Measurements from ENCODE around the gene IL32.
"Not testable (repeated sequence)": the region's sequence is repeated elsewhere in the genome, so short reads cannot be mapped to it uniquely, and the experiment has no call there.

The IL32 gene

GRCh38 chr16:3051494-3051893, 13.9 kb upstream of the IL32 start:
- Histone ChIP-seq H3K4me3 (ENCODE audit: low read depth, low read length, poor library complexity, severe bottlenecking) (no peak overlapping the region), H3K36me3 (ENCODE audit: insufficient read depth, low read length) (no peaks in the 10 kb centered on the region), H3K9me3 (ENCODE audit: low read length) (no peaks in the 10 kb centered on the region), H2AFZ (ENCODE audit: low read length) (no peak overlapping the region), H3K4me1 (ENCODE audit: insufficient read depth, low read length, severe bottlenecking) (peaks cover 10% of the 10 kb centered on the region), H3K27me3 (ENCODE audit: insufficient read depth, low read length) (no peaks in the 10 kb centered on the region), H3K79me2 (ENCODE audit: insufficient read depth, low read length) (no peaks in the 10 kb centered on the region), H3K9ac (ENCODE audit: low read length) (no peak overlapping the region), H3F3A (ENCODE audit: insufficient read depth, low read length) (no peaks in the 10 kb centered on the region), H3K9me2 (ENCODE audit: low read depth, low read length) (no peaks in the 10 kb centered on the region), H4K20me1 (ENCODE audit: insufficient read depth, low read length) (no peaks in the 10 kb centered on the region), H3K27ac (ENCODE audit: low read depth, low read length, poor library complexity, severe bottlenecking) (no peak overlapping the region), H3K4me2 (ENCODE audit: low read length) (no peak overlapping the region)
- TF ChIP-seq EZH2 (IDR thresholded peaks at IDR 0.05; ENCODE audit: borderline replicate concordance, low read length) (no peak), CTCF (IDR thresholded peaks at IDR 0.05; ENCODE audit: low read length) (no peak)

- H3K36me3 ChIP-seq (ENCODE audit: insufficient read depth, low read length); H3K4me2 ChIP-seq (ENCODE audit: low read length); H3K4me3 ChIP-seq (ENCODE audit: low read depth, low read length, poor library complexity, severe bottlenecking); H3K9ac ChIP-seq (ENCODE audit: low read length); H3K9me2 ChIP-seq (ENCODE audit: low read depth, low read length); H3K4me1 ChIP-seq (ENCODE audit: insufficient read depth, low read length, severe bottlenecking); H2AFZ ChIP-seq (ENCODE audit: low read length); H3K9me3 ChIP-seq (ENCODE audit: low read length); H3F3A ChIP-seq (ENCODE audit: insufficient read depth, low read length); H4K20me1 ChIP-seq (ENCODE audit: insufficient read depth, low read length); H3K79me2 ChIP-seq (ENCODE audit: insufficient read depth, low read length); H3K27me3 ChIP-seq (ENCODE audit: insufficient read depth, low read length); H3K27ac ChIP-seq (ENCODE audit: low read depth, low read length, poor library complexity, severe bottlenecking): not testable (repeated sequence)
These were observed 12.7 kb upstream of the IL32 start for GRCh38 chr16:3052571-3053329.

GRCh38 chr16:3053330-3053710, 12.1 kb upstream of the IL32 start:
- not testable (repeated sequence) for H2AFZ ChIP-seq (ENCODE audit: low read length); H3K36me3 ChIP-seq (ENCODE audit: insufficient read depth, low read length); H3F3A ChIP-seq (ENCODE audit: insufficient read depth, low read length); H3K4me2 ChIP-seq (ENCODE audit: low read length); H3K27ac ChIP-seq (ENCODE audit: low read depth, low read length, poor library complexity, severe bottlenecking); H3K4me3 ChIP-seq (ENCODE audit: low read depth, low read length, poor library complexity, severe bottlenecking); H3K9me3 ChIP-seq (ENCODE audit: low read length); H3K27me3 ChIP-seq (ENCODE audit: insufficient read depth, low read length); H4K20me1 ChIP-seq (ENCODE audit: insufficient read depth, low read length); H3K9me2 ChIP-seq (ENCODE audit: low read depth, low read length); H3K9ac ChIP-seq (ENCODE audit: low read length); H3K79me2 ChIP-seq (ENCODE audit: insufficient read depth, low read length)
- peaks cover 12% of the 10 kb centered on the region for H3K4me1 ChIP-seq (ENCODE audit: insufficient read depth, low read length, severe bottlenecking)

- no peak overlapping the region; the same call in 1 of the 2 replicates for H3K9ac ChIP-seq (ENCODE audit: low read length)
- no peaks in the 10 kb centered on the region for H3K9me2 ChIP-seq (ENCODE audit: low read depth, low read length)
- no peaks in the 10 kb centered on the region for H3F3A ChIP-seq (ENCODE audit: insufficient read depth, low read length)
- no peak overlapping the region for H2AFZ ChIP-seq (ENCODE audit: low read length)
- TF ChIP-seq EZH2 (IDR thresholded peaks at IDR 0.05; ENCODE audit: borderline replicate concordance, low read length) (no peak), CTCF (IDR thresholded peaks at IDR 0.05; ENCODE audit: low read length) (no peak)
- H4K20me1 ChIP-seq (ENCODE audit: insufficient read depth, low read length), result no peaks in the 10 kb centered on the region
- no peaks in the 10 kb centered on the region for H3K9me3 ChIP-seq (ENCODE audit: low read length)
- peak overlapping the region; percentile 12 for H3K4me3 ChIP-seq (ENCODE audit: low read depth, low read length, poor library complexity, severe bottlenecking)
- peaks cover 20% of the 10 kb centered on the region for H3K4me1 ChIP-seq (ENCODE audit: insufficient read depth, low read length, severe bottlenecking)
- no peaks in the 10 kb centered on the region for H3K36me3 ChIP-seq (ENCODE audit: insufficient read depth, low read length)
- H3K79me2 ChIP-seq (ENCODE audit: insufficient read depth, low read length), result no peaks in the 10 kb centered on the region
- H3K27me3 ChIP-seq (ENCODE audit: insufficient read depth, low read length), result no peaks in the 10 kb centered on the region
- no peak overlapping the region; the same call in 1 of the 2 replicates for H3K4me2 ChIP-seq (ENCODE audit: low read length)
- H3K27ac ChIP-seq (ENCODE audit: low read depth, low read length, poor library complexity, severe bottlenecking), result no peak overlapping the region
These were observed 10.3 kb upstream of the IL32 start for GRCh38 chr16:3054965-3055733.

- not testable (repeated sequence) for H3K9me3 ChIP-seq (ENCODE audit: low read length); H2AFZ ChIP-seq (ENCODE audit: low read length); H3F3A ChIP-seq (ENCODE audit: insufficient read depth, low read length); H3K4me2 ChIP-seq (ENCODE audit: low read length); H3K27ac ChIP-seq (ENCODE audit: low read depth, low read length, poor library complexity, severe bottlenecking); H4K20me1 ChIP-seq (ENCODE audit: insufficient read depth, low read length); H3K4me3 ChIP-seq (ENCODE audit: low read depth, low read length, poor library complexity, severe bottlenecking); H3K79me2 ChIP-seq (ENCODE audit: insufficient read depth, low read length); H3K36me3 ChIP-seq (ENCODE audit: insufficient read depth, low read length); H3K27me3 ChIP-seq (ENCODE audit: insufficient read depth, low read length); H3K9ac ChIP-seq (ENCODE audit: low read length); H3K9me2 ChIP-seq (ENCODE audit: low read depth, low read length)
- H3K4me1 ChIP-seq (ENCODE audit: insufficient read depth, low read length, severe bottlenecking), result peaks cover 20% of the 10 kb centered on the region
These were observed 9.7 kb upstream of the IL32 start for GRCh38 chr16:3055734-3056115.
